ENCODE data around the gene ARID3B.

The ARID3B gene

GRCh38 chr15:74610302-74610951 is 69.4 kb downstream of the ARID3B start:
- TF ChIP-seq PAX5 (IDR thresholded peaks at IDR 0.05; ENCODE audit: insufficient read depth, low read length, severe bottlenecking) (no peak), TAF1 (IDR thresholded peaks at IDR 0.05; ENCODE audit: low read depth, low read length) (no peak), POLR2A (IDR thresholded peaks at IDR 0.05; ENCODE audit: low read depth, low read length) (no peak), POLR2AphosphoS5 (IDR thresholded peaks at IDR 0.05; ENCODE audit: low read depth, low read length) (no peak), SPI1 (IDR thresholded peaks at IDR 0.05; ENCODE audit: low read depth, low read length) (no peak), POU2F2 (IDR thresholded peaks at IDR 0.05; ENCODE audit: low read depth, low read length) (no peak)
- DNase-seq (ENCODE audit: insufficient read length, low spot score) (no peak), FAIRE-seq (no peak)

GRCh38 chr15:74611341-74611740 is 70.3 kb downstream of the ARID3B start:
- no peak for TF ChIP-seq SPI1 (IDR thresholded peaks at IDR 0.05; ENCODE audit: low read depth, low read length)
- TF ChIP-seq POU2F2 (IDR thresholded peaks at IDR 0.05; ENCODE audit: low read depth, low read length): no peak
- TF ChIP-seq PAX5 (IDR thresholded peaks at IDR 0.05; ENCODE audit: insufficient read depth, low read length, severe bottlenecking): no peak
- TF ChIP-seq TAF1 (IDR thresholded peaks at IDR 0.05; ENCODE audit: low read depth, low read length): no peak
- no peak for TF ChIP-seq POLR2AphosphoS5 (IDR thresholded peaks at IDR 0.05; ENCODE audit: low read depth, low read length)
- no peak for TF ChIP-seq POLR2A (IDR thresholded peaks at IDR 0.05; ENCODE audit: low read depth, low read length)
- DNase-seq (ENCODE audit: insufficient read length, low spot score) (no peak), FAIRE-seq (no peak)

- FAIRE-seq (no peak), DNase-seq (ENCODE audit: insufficient read length, low spot score) (no peak)
- TF ChIP-seq POLR2A (IDR thresholded peaks at IDR 0.05; ENCODE audit: low read depth, low read length): no peak
- TF ChIP-seq PAX5 (IDR thresholded peaks at IDR 0.05; ENCODE audit: insufficient read depth, low read length, severe bottlenecking): no peak
- no peak for TF ChIP-seq TAF1 (IDR thresholded peaks at IDR 0.05; ENCODE audit: low read depth, low read length)
- no peak for TF ChIP-seq POLR2AphosphoS5 (IDR thresholded peaks at IDR 0.05; ENCODE audit: low read depth, low read length)
- no peak for TF ChIP-seq POU2F2 (IDR thresholded peaks at IDR 0.05; ENCODE audit: low read depth, low read length)
- TF ChIP-seq SPI1 (IDR thresholded peaks at IDR 0.05; ENCODE audit: low read depth, low read length): no peak
Measured at GRCh38 chr15:74611834-74612233, 70.8 kb downstream of the ARID3B start.

GRCh38 chr15:74612677-74613076 is 71.7 kb downstream of the ARID3B start:
- FAIRE-seq (no peak), DNase-seq (ENCODE audit: insufficient read length, low spot score) (no peak)

GRCh38 chr15:74613089-74613952 is 72.3 kb downstream of the ARID3B start:
- no peak for TF ChIP-seq POU2F2 (IDR thresholded peaks at IDR 0.05; ENCODE audit: low read depth, low read length)
- TF ChIP-seq SPI1 (IDR thresholded peaks at IDR 0.05; ENCODE audit: low read depth, low read length): no peak
- TF ChIP-seq POLR2A (IDR thresholded peaks at IDR 0.05; ENCODE audit: low read depth, low read length): no peak
- no peak for TF ChIP-seq POLR2AphosphoS5 (IDR thresholded peaks at IDR 0.05; ENCODE audit: low read depth, low read length)
- no peak for TF ChIP-seq TAF1 (IDR thresholded peaks at IDR 0.05; ENCODE audit: low read depth, low read length)
- TF ChIP-seq PAX5 (IDR thresholded peaks at IDR 0.05; ENCODE audit: insufficient read depth, low read length, severe bottlenecking): no peak
- DNase-seq (ENCODE audit: insufficient read length, low spot score) (no peak), FAIRE-seq (no peak)

More at GRCh38 chr15:74612677-74613076, 71.7 kb downstream of the ARID3B start:
- no peak for TF ChIP-seq TAF1 (IDR thresholded peaks at IDR 0.05; ENCODE audit: low read depth, low read length)
- no peak for TF ChIP-seq PAX5 (IDR thresholded peaks at IDR 0.05; ENCODE audit: insufficient read depth, low read length, severe bottlenecking)
- TF ChIP-seq SPI1 (IDR thresholded peaks at IDR 0.05; ENCODE audit: low read depth, low read length): no peak
- no peak for TF ChIP-seq POU2F2 (IDR thresholded peaks at IDR 0.05; ENCODE audit: low read depth, low read length)
- no peak for TF ChIP-seq POLR2AphosphoS5 (IDR thresholded peaks at IDR 0.05; ENCODE audit: low read depth, low read length)
- TF ChIP-seq POLR2A (IDR thresholded peaks at IDR 0.05; ENCODE audit: low read depth, low read length): no peak

- DNase-seq (ENCODE audit: insufficient read length, low spot score): peak; percentile 98
- no peak for TF ChIP-seq POLR2A (IDR thresholded peaks at IDR 0.05; ENCODE audit: low read depth, low read length)
- TF ChIP-seq PAX5 (IDR thresholded peaks at IDR 0.05; ENCODE audit: insufficient read depth, low read length, severe bottlenecking): no peak
- no peak for TF ChIP-seq POLR2AphosphoS5 (IDR thresholded peaks at IDR 0.05; ENCODE audit: low read depth, low read length)
- no peak for TF ChIP-seq POU2F2 (IDR thresholded peaks at IDR 0.05; ENCODE audit: low read depth, low read length)
- TF ChIP-seq SPI1 (IDR thresholded peaks at IDR 0.05; ENCODE audit: low read depth, low read length): no peak
- no peak for TF ChIP-seq TAF1 (IDR thresholded peaks at IDR 0.05; ENCODE audit: low read depth, low read length)
- FAIRE-seq: no peak
Measured at GRCh38 chr15:74613953-74614743, 73.1 kb downstream of the ARID3B start.

- no peak; the same call in 1 of the 2 replicates for TF ChIP-seq POLR2AphosphoS5 (IDR thresholded peaks at IDR 0.05; ENCODE audit: low read depth, low read length)
- no peak; the same call in 1 of the 2 replicates for TF ChIP-seq POLR2A (IDR thresholded peaks at IDR 0.05; ENCODE audit: low read depth, low read length)
- TF ChIP-seq TAF1 (IDR thresholded peaks at IDR 0.05; ENCODE audit: low read depth, low read length): no peak
- TF ChIP-seq SPI1 (IDR thresholded peaks at IDR 0.05; ENCODE audit: low read depth, low read length): no peak
- TF ChIP-seq PAX5 (IDR thresholded peaks at IDR 0.05; ENCODE audit: insufficient read depth, low read length, severe bottlenecking): no peak
- TF ChIP-seq POU2F2 (IDR thresholded peaks at IDR 0.05; ENCODE audit: low read depth, low read length): no peak
- DNase-seq (ENCODE audit: insufficient read length, low spot score): peak; percentile 58
- FAIRE-seq: peak; percentile 89
Measured at GRCh38 chr15:74614744-74615507, 73.9 kb downstream of the ARID3B start.

Data from GM12891 (cell line).